Lower leg skin (tissue), 3 donors: Measurements from ENCODE around the gene CNOT4.

Experiments used
- CTCF ChIP-seq, 3 donors: fragments of 450-650 bp; IDR thresholded peaks; one replicate each; pipeline ENCODE4 v1.5.1; 2016; ENCODE audit warnings: antibody characterized with exemption in 3 of 3, mild to moderate bottlenecking in 3 of 3, moderate library complexity in 2 of 3
- POLR2A ChIP-seq, 2 donors: fragments of 450-650 bp; IDR thresholded peaks; one replicate each; pipeline ENCODE4 v1.6.1; 2016 to 2017; ENCODE audit warnings: antibody characterized with exemption in 2 of 2, mild to moderate bottlenecking in 1 of 2, moderate library complexity in 1 of 2

GRCh38 chr7:135326636-135327280 is 183.1 kb downstream of the CNOT4 start:
- TF ChIP-seq CTCF (IDR thresholded peaks at IDR 0.05) (no peak), POLR2A (IDR thresholded peaks at IDR 0.05) (no peak)
